ENCODE data around the gene TFCP2.

DNA sequence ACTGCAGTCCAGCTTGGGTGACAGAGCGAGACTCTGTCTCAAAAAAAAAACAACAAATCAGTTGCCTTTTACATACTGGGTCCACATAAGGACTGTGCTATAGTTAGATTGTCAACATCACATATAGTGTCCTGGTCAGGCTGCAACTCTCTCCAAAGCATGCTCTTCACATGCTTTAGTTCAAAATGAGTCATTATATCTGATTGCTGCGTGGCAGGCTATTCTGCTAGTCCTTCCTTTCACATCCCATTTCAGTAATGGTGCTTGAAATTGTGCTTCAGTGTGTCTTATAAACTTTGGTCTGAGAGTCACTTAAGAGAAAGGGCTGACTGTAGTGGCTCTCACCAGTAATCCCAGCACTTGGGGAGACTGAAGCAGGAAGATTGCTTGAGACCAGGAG is 117.9 kb downstream of the TFCP2 start:
- no peak for TF ChIP-seq POLR2A (IDR thresholded peaks at IDR 0.05)
- TF ChIP-seq, protein P1, sequence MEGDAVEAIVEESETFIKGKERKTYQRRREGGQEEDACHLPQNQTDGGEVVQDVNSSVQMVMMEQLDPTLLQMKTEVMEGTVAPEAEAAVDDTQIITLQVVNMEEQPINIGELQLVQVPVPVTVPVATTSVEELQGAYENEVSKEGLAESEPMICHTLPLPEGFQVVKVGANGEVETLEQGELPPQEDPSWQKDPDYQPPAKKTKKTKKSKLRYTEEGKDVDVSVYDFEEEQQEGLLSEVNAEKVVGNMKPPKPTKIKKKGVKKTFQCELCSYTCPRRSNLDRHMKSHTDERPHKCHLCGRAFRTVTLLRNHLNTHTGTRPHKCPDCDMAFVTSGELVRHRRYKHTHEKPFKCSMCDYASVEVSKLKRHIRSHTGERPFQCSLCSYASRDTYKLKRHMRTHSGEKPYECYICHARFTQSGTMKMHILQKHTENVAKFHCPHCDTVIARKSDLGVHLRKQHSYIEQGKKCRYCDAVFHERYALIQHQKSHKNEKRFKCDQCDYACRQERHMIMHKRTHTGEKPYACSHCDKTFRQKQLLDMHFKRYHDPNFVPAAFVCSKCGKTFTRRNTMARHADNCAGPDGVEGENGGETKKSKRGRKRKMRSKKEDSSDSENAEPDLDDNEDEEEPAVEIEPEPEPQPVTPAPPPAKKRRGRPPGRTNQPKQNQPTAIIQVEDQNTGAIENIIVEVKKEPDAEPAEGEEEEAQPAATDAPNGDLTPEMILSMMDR (IDR thresholded peaks at IDR 0.05): no peak
